GM19467 (cell line): ENCODE results near the gene PNLIP.

Source experiments
- ATAC-seq: cut with Tn5 transposase; IDR thresholded peaks from one replicate; pipeline ENCODE4 v1.9.1; 2021; ENCODE audit warnings: mild to moderate bottlenecking, moderate library complexity; ENCODE audit not compliant: unreplicated experiment

The PNLIP gene

GRCh38 chr10:116567335-116567734, 21.6 kb downstream of the PNLIP start:
- ATAC-seq = no peak

GRCh38 chr10:116574797-116575196, 29.1 kb downstream of the PNLIP start:
- no peak for ATAC-seq

GRCh38 chr10:116587878-116588591, 42.3 kb downstream of the PNLIP start:
- ATAC-seq = no peak

GRCh38 chr10:116588995-116589394, 43.3 kb downstream of the PNLIP start:
- ATAC-seq = no peak

GRCh38 chr10:116589926-116590325, 44.2 kb downstream of the PNLIP start:
- no peak for ATAC-seq

- no peak for ATAC-seq
These were observed 45.1 kb downstream of the PNLIP start, which contains the start of gene PNLIPRP1 for GRCh38 chr10:116590590-116591444. Gene PNLIPRP1, plus strand, starts transcription at chr10:116590959. Its CDS starts 171 bp downstream, at chr10:116591130.

- no peak for ATAC-seq
These were observed 47.5 kb downstream of the PNLIP start for GRCh38 chr10:116593139-116593740.

- no peak for ATAC-seq
These were observed 48.8 kb downstream of the PNLIP start for GRCh38 chr10:116594525-116595035.

GRCh38 chr10:116596062-116596461, 50.3 kb downstream of the PNLIP start:
- ATAC-seq = no peak

GRCh38 chr10:116597543-116597942, 51.8 kb downstream of the PNLIP start:
- no peak for ATAC-seq

GRCh38 chr10:116598329-116598728, 52.6 kb downstream of the PNLIP start:
- no peak for ATAC-seq

GRCh38 chr10:116599991-116600390, 54.3 kb downstream of the PNLIP start:
- no peak for ATAC-seq

- ATAC-seq = no peak
These were observed 57.1 kb downstream of the PNLIP start for GRCh38 chr10:116602648-116603400.

- no peak for ATAC-seq
These were observed 60.3 kb downstream of the PNLIP start for GRCh38 chr10:116606061-116606483.

GRCh38 chr10:116607336-116607735, 61.6 kb downstream of the PNLIP start:
- no peak for ATAC-seq

- no peak for ATAC-seq
These were observed 63.2 kb downstream of the PNLIP start for GRCh38 chr10:116608686-116609594.

- ATAC-seq = no peak
These were observed 64.9 kb downstream of the PNLIP start for GRCh38 chr10:116610443-116611152.

- no peak for ATAC-seq
These were observed 65.4 kb downstream of the PNLIP start for GRCh38 chr10:116611153-116611545.
